ENCODE measurements around the gene MSH5. TPM values are rescaled to one million over a fixed set of nuclear protein-coding genes. Genes with fewer than 3 reads are reported as not detected.

MSH5 gene
- total RNA-seq, 1 experiment from 2014 or later, result 38.1 TPM

- H3K4me3 ChIP-seq (ENCODE audit: low read depth in 2 of 2, low read length in 2 of 2), result peak within 1 kb of the TSS in 1 of 2 experiments; percentile 3; a peak in 1 of 4 replicates
- no peaks in the 10 kb centered on the region for H3K36me3 ChIP-seq (ENCODE audit: control insufficient read depth, insufficient read depth, low read length)
- H3K4me1 ChIP-seq (ENCODE audit: control insufficient read depth, insufficient read depth, low read length), result peaks cover 31% of the 10 kb centered on the region
- no peaks in the 10 kb centered on the region for H3K9me3 ChIP-seq (ENCODE audit: control insufficient read depth, insufficient read depth, low read depth, low read length)
- DNase-seq (ENCODE audit: low read depth, low spot score), result no peak
- ChIA-PET CTCF (interaction anchor here (1.3 kb wide), 1 partner anchor 14 kb away, joined by 3 read pairs; no protein-coding TSS in a partner anchor), POLR2A (interaction anchor here (0.6 to 1.2 kb wide), 2 partner anchors 14 to 139 kb away, joined by 4 to 11 read pairs; no protein-coding TSS in a partner anchor)
- BruUV-seq (replicated peaks), result no TSS peak
- in situ Hi-C loops (cut with HindIII; ENCODE audit: low pct_unique_long_range_greater_than_20kb, low sequenced_read_pairs) (no loop called here), intact Hi-C loops (cut with micrococcal nuclease; ENCODE audit: unreplicated experiment) (loop anchor here (10.0 kb wide), 1 partner anchor 48 kb away; the partner anchor contains the start of gene HSPA1B)
- no peaks in the 10 kb centered on the region for H3K27me3 ChIP-seq (ENCODE audit: control insufficient read depth, insufficient read depth, low read length)
- ATAC-seq, result peak; percentile 79
- no peak for TF ChIP-seq CTCF (IDR thresholded peaks at IDR 0.05)
- TF ChIP-seq SIN3A (IDR thresholded peaks at IDR 0.05; ENCODE audit: borderline replicate concordance, insufficient read depth, low read depth, low read length), result peak; percentile 80; the same call in 1 of the 2 replicates
- TF ChIP-seq POLR2AphosphoS5 (IDR thresholded peaks at IDR 0.05; ENCODE audit: low read depth, low read length), result peak; percentile 87
- no peak for TF ChIP-seq REST (IDR thresholded peaks at IDR 0.05; ENCODE audit: insufficient read depth in 1 of 2, low read depth in 2 of 2, low read length in 1 of 2)
- TF ChIP-seq TCF7L2 (IDR thresholded peaks at IDR 0.05; ENCODE audit: low read depth, low read length), result no peak
- H3K27ac ChIP-seq (ENCODE audit: low read length), result peak within 1 kb of the TSS; percentile 74
Measured at GRCh38 chr6:31776989-31777666, 37.3 kb downstream of the MSH5 start, which contains the start of gene VWA7. Gene VWA7 (minus strand): TSS chr6:31777328. CDS start chr6:31776779, 549 bp downstream.

DNA sequence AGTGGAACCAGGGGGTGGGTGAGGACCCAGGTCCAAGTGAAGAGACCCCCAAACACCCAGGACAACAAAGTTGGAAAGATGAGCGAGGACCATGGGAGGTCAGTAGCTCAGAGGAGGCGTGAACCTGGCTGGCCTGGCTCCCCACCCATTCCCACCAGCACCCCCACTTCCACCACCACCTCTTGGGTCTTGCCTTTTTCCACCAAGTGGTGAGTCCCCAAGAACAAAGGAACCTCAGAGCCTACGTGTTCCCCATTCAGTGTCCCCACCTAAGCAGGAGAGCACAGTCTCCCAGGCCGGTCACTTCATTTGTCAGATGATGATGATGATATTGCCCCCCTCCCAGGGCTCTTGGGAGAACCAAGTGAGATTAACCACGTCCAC lies 37.9 kb downstream of the MSH5 start:
- Histone ChIP-seq H3K36me3 (ENCODE audit: control insufficient read depth, insufficient read depth, low read length) (no peaks in the 10 kb centered on the region), H3K27ac (ENCODE audit: low read length) (peak overlapping the region; percentile 74), H3K27me3 (ENCODE audit: control insufficient read depth, insufficient read depth, low read length) (no peaks in the 10 kb centered on the region), H3K4me1 (ENCODE audit: control insufficient read depth, insufficient read depth, low read length) (peaks cover 31% of the 10 kb centered on the region), H3K4me3 (ENCODE audit: low read depth in 2 of 2, low read length in 2 of 2) (no peak overlapping the region), H3K9me3 (ENCODE audit: control insufficient read depth, insufficient read depth, low read depth, low read length) (no peaks in the 10 kb centered on the region)
- no peak for ATAC-seq
- ChIA-PET POLR2A (interaction anchor here (1.2 kb wide), 1 partner anchor 13 kb away, joined by 4 read pairs; no protein-coding TSS in a partner anchor), CTCF (interaction anchor here (0.6 to 1.3 kb wide), 2 partner anchors 9 to 14 kb away, joined by 3 to 10 read pairs; no protein-coding TSS in a partner anchor)
- DNase-seq (ENCODE audit: low read depth, low spot score), result no peak
- in situ Hi-C loops (cut with HindIII; ENCODE audit: low pct_unique_long_range_greater_than_20kb, low sequenced_read_pairs) (no loop called here), intact Hi-C loops (cut with micrococcal nuclease; ENCODE audit: unreplicated experiment) (loop anchor here (10.0 kb wide), 1 partner anchor 47 kb away; the partner anchor contains the start of gene HSPA1B)
- TF ChIP-seq REST (IDR thresholded peaks at IDR 0.05; ENCODE audit: insufficient read depth in 1 of 2, low read depth in 2 of 2, low read length in 1 of 2) (no peak), TCF7L2 (IDR thresholded peaks at IDR 0.05; ENCODE audit: low read depth, low read length) (no peak), CTCF (IDR thresholded peaks at IDR 0.05) (no peak), POLR2AphosphoS5 (IDR thresholded peaks at IDR 0.05; ENCODE audit: low read depth, low read length) (no peak), SIN3A (IDR thresholded peaks at IDR 0.05; ENCODE audit: borderline replicate concordance, insufficient read depth, low read depth, low read length) (no peak)
- no TSS peak for BruUV-seq (replicated peaks)

Data from Panc1 (cell line).